Astrocyte (in vitro differentiated cells and primary cell): ENCODE data around the gene POLA1.

Experiments used
- EZH2 ChIP-seq: IDR thresholded peaks from 2 replicates; pipeline ENCODE4 v1.6.1; 2012; ENCODE audit warnings: mild to moderate bottlenecking, low read length, inconsistent platforms; ENCODE audit not compliant: insufficient read depth
- TF ChIP-seq, protein P1 (sequence below): IDR thresholded peaks from 2 replicates; pipeline ENCODE4 v1.5.1; 2011; ENCODE audit warnings: low read depth, mild to moderate bottlenecking, inconsistent platforms, low read length, moderate library complexity; ENCODE audit not compliant: insufficient read depth

DNA sequence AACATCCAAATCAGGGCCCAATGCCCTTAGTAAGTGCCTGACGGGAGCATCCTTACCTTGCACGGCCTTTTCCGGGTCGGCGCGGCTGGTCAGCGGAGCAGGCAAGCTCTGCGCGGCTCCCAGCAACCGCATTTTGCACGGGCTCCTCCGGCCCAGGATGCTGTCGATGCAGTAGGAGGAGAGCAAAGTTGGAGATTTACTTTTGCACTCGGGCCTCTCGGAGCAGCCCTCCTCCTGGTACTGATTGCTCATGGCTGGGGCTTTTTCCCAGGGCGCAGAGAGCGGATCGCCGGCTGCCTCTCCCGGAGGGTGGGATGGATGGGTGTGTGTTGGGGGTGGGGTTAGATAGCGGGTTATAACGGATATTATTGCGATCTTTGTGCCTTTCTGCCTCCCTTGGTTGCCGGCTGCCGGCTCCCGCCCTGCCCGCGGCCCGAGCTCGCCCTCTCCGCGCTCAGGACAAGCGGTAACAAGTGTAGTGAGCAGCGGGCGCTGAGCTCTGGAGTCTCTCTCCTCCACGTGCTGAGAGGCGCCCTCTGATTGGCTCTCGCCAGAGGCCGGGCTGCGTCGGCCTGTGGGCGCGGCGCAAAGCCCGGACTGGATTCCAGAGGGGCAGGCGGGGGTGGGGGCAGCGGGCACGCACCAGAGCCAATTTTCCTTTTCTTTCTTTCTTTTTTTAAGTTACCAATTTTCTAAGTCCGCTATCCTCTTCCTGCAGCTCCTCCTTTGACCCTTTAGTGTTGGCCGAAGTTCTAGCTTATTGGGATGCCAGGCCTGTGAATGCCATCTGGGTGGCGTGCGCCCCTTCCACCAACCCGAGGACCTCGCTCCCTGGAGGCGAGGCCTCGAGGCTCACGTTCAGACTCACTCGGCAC, 322.0 kb downstream of the POLA1 start, which contains the start of gene ARX:
- TF ChIP-seq, protein P1, sequence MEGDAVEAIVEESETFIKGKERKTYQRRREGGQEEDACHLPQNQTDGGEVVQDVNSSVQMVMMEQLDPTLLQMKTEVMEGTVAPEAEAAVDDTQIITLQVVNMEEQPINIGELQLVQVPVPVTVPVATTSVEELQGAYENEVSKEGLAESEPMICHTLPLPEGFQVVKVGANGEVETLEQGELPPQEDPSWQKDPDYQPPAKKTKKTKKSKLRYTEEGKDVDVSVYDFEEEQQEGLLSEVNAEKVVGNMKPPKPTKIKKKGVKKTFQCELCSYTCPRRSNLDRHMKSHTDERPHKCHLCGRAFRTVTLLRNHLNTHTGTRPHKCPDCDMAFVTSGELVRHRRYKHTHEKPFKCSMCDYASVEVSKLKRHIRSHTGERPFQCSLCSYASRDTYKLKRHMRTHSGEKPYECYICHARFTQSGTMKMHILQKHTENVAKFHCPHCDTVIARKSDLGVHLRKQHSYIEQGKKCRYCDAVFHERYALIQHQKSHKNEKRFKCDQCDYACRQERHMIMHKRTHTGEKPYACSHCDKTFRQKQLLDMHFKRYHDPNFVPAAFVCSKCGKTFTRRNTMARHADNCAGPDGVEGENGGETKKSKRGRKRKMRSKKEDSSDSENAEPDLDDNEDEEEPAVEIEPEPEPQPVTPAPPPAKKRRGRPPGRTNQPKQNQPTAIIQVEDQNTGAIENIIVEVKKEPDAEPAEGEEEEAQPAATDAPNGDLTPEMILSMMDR = no peak
- no peak for TF ChIP-seq EZH2
